ENCODE measurements around the gene PROM1. TPM values are rescaled to one million over a fixed set of nuclear protein-coding genes. Genes with fewer than 3 reads are reported as not detected.

PROM1 gene
- total and polyA plus RNA-seq, 9 of the 15 experiments (the other 6 are each of a cell fraction or from before 2014, with no cell fraction given), result 0.05 TPM; not detected in 8

DNA sequence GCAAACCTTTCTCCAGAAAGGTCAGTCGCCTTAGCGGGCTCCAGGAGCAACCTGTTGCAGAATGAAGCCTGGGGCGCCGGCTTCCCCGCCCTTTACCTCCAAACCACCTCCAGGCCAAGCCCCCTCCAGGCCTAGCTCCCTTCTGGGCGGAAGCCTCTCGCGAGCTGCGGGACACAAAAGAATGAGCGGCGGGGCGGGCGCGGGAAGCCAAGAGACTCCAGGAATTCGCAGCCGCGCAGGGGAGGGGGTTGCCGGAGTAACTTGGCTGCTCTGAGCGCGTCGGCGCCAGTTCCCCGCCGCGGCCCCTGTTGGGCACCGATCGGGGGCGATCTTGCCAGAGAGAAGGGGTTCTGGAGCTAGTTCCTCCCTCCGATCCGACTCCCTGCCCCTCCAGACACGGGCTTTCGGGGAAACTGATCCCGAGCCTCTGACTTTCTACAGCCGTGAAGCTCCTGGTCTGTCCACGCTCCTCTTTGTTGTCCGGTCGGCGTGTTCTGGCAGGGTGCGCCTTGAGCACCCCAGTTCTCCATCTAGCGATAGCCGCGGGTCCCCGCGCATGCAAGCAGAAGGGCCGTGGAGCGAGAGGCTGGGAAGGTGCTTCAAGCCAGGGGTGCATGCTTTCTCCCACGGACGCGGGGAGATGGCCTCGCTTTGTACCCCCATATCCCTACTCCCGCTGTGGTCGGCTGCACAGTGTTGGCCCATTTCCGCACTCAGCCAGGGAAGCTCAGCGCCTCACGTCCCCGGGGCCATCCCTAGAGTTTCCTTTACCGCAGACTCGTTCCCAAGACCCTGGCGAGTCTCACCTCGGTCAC is 1.2 kb downstream of the PROM1 start (continued):
- TF ChIP-seq, protein P1, sequence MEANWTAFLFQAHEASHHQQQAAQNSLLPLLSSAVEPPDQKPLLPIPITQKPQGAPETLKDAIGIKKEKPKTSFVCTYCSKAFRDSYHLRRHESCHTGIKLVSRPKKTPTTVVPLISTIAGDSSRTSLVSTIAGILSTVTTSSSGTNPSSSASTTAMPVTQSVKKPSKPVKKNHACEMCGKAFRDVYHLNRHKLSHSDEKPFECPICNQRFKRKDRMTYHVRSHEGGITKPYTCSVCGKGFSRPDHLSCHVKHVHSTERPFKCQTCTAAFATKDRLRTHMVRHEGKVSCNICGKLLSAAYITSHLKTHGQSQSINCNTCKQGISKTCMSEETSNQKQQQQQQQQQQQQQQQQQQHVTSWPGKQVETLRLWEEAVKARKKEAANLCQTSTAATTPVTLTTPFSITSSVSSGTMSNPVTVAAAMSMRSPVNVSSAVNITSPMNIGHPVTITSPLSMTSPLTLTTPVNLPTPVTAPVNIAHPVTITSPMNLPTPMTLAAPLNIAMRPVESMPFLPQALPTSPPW (CRISPR knock-in tag; IDR thresholded peaks at IDR 0.05), result no peak
- TF ChIP-seq, protein P2, sequence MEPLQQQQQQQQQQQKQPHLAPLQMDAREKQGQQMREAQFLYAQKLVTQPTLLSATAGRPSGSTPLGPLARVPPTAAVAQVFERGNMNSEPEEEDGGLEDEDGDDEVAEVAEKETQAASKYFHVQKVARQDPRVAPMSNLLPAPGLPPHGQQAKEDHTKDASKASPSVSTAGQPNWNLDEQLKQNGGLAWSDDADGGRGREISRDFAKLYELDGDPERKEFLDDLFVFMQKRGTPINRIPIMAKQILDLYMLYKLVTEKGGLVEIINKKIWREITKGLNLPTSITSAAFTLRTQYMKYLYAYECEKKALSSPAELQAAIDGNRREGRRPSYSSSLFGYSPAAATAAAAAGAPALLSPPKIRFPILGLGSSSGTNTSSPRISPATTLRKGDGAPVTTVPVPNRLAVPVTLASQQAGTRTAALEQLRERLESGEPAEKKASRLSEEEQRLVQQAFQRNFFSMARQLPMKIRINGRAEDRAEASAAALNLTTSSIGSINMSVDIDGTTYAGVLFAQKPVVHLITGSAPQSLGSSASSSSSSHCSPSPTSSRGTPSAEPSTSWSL (CRISPR knock-in tag; IDR thresholded peaks at IDR 0.05; ENCODE audit: borderline replicate concordance), result no peak
- TF ChIP-seq BRCA1 (IDR thresholded peaks at IDR 0.05) (no peak), BRCA1 (CRISPR knock-in tag; IDR thresholded peaks at IDR 0.05) (no peak), RUNX1 (IDR thresholded peaks at IDR 0.05; ENCODE audit: low read depth) (no peak), ZNF780A (CRISPR knock-in tag; IDR thresholded peaks at IDR 0.05) (no peak), ZNF431 (CRISPR knock-in tag; IDR thresholded peaks at IDR 0.05) (no peak), MEIS2 (IDR thresholded peaks at IDR 0.05; ENCODE audit: partially characterized antibody) (no peak)
- TF ChIP-seq, protein P3, sequence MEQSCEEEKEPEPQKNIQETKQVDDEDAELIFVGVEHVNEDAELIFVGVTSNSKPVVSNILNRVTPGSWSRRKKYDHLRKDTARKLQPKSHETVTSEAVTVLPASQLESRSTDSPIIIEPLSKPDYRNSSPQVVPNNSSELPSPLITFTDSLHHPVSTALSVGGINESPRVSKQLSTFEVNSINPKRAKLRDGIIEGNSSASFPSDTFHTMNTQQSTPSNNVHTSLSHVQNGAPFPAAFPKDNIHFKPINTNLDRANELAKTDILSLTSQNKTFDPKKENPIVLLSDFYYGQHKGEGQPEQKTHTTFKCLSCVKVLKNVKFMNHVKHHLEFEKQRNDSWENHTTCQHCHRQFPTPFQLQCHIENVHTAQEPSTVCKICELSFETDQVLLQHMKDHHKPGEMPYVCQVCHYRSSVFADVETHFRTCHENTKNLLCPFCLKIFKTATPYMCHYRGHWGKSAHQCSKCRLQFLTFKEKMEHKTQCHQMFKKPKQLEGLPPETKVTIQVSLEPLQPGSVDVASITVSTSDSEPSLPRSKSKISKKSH (CRISPR knock-in tag; IDR thresholded peaks at IDR 0.05), result no peak

Measured in K562 (cell line).